Astrocyte (in vitro differentiated cells and primary cell): ENCODE measurements around the gene GDF15.

Experiments
- EZH2 ChIP-seq: IDR thresholded peaks from 2 replicates; pipeline ENCODE4 v1.6.1; 2012; ENCODE audit warnings: mild to moderate bottlenecking, low read length, inconsistent platforms; ENCODE audit not compliant: insufficient read depth
- TF ChIP-seq, protein P1 (sequence below): IDR thresholded peaks from 2 replicates; pipeline ENCODE4 v1.5.1; 2011; ENCODE audit warnings: low read depth, mild to moderate bottlenecking, inconsistent platforms, low read length, moderate library complexity; ENCODE audit not compliant: insufficient read depth

DNA sequence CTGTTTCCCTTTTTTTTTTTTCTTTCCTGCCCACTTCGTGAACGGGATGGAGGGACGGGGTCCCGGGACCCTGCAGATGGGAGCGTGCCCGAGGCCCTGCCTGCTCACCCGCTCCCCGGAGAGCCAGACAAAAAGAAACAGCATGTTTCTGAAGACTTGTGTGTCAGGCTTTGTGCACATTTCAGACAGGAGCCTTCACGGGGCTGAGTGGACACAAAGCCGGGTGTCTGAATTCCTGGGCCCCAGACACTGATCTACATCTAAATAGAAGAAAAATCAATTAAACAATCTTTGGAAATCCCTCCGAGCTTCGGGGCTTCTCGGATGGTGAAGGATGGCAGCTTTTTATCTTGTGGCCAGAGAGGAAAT lies 41.4 kb upstream of the GDF15 start:
- TF ChIP-seq, protein P1, sequence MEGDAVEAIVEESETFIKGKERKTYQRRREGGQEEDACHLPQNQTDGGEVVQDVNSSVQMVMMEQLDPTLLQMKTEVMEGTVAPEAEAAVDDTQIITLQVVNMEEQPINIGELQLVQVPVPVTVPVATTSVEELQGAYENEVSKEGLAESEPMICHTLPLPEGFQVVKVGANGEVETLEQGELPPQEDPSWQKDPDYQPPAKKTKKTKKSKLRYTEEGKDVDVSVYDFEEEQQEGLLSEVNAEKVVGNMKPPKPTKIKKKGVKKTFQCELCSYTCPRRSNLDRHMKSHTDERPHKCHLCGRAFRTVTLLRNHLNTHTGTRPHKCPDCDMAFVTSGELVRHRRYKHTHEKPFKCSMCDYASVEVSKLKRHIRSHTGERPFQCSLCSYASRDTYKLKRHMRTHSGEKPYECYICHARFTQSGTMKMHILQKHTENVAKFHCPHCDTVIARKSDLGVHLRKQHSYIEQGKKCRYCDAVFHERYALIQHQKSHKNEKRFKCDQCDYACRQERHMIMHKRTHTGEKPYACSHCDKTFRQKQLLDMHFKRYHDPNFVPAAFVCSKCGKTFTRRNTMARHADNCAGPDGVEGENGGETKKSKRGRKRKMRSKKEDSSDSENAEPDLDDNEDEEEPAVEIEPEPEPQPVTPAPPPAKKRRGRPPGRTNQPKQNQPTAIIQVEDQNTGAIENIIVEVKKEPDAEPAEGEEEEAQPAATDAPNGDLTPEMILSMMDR, result no peak
- no peak for TF ChIP-seq EZH2
